GM18870 (cell line): Measurements from ENCODE around the gene FAM186B.

ENCODE experiments used
- ATAC-seq: cut with Tn5 transposase; IDR thresholded peaks from one replicate; pipeline ENCODE4 v1.9.1; 2021; ENCODE audit warnings: moderate library complexity; ENCODE audit not compliant: unreplicated experiment

FAM186B gene

DNA sequence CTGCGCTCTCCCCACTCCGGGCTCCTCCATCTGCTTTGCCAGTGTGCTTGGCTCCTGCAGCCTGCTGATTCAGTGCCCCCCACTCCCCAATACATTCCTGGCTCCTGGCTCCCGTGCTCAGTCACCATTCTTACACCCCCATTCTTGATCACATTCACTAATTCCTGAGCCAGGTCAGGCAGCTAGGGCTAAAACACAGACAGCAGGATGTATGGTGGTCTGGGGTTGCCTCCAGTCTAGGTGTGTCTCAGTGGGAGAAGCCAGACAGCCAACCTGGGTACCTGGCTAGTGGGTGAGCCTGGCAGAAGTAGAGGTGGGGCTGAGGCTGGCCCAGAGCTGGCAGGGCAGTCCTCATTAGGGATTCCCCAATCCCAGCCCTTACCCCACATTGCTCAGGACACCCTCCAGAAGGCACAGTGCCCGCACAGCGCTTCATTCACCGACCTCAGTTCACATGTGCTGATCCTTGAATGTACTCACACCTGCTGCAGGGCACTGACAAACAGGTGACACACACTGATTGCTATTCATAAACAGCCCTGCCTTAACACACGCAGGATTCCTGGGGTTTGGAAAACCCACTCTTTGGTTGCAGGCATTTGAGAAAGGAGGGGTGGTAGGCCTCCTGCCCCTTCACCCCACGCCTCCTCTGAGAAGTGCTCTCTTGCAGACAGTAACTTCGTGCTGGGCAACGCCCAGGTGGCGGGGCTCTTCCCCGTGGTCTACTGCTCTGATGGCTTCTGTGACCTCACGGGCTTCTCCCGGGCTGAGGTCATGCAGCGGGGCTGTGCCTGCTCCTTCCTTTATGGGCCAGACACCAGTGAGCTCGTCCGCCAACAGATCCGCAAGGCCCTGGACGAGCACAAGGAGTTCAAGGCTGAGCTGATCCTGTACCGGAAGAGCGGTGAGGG, 65.0 kb downstream of the FAM186B start:
- no peak for ATAC-seq

- ATAC-seq, result no peak
These were observed 65.8 kb downstream of the FAM186B start for GRCh38 chr12:49539406-49540228.

DNA sequence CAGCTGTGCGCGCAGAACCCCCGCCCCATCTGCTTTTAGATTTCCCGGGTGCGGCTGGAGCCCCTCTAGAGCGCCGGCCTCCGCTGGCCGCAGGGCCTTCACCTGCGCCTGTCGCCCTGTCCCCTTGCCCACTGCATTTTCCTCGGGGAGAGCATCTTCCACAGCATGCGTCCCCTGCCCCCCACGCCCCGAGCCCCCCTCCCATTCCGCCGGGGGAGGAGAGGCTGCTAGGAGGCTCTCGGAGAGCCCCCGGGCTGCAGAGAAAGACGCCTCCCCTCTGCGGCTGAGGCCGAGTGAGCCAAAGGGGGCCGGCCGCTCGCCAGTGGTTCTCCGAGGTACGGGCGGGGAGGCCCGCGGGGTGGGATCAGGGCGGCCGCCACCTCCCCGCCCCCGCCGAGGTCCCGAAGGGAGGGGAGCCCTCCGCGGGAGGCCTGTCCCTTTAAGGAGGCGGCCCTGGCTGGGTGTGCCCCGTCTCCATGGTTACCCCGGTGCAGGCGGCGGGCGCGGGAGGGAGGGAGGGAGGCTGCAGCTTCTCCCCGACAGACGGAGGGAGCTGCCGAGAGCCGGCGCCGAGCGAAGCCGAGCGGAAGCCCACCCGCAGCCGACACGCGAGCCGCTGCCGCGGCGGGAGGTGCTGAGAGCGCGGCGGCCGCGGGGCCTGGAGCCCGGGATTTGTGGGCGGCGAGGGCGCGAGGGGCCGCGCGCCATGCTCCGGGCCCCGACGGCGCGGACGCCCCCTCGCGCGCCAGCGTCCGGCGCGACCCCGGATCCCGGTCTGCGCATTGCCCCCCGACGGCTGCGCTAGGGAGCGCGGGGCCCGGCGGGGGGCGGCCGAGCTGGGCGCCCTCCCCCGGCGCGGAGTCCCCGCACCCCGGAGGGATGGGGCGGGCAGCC, 66.7 kb downstream of the FAM186B start, which contains the start of gene KCNH3:
TSS of gene KCNH3 (plus strand) at position 521 of the 894 bp plus-strand sequence. CDS start 387 bp downstream, outside the sequence.
- no peak for ATAC-seq

GRCh38 chr12:49537752-49538509, 67.5 kb downstream of the FAM186B start:
- no peak for ATAC-seq
